Vagina (tissue), 2 donors: ENCODE measurements around the gene TBXAS1.

Experiments used
- POLR2A ChIP-seq, 2 donors: fragments of 450-650 bp; IDR thresholded peaks; one replicate each; pipeline ENCODE4 v1.6.1; 2017; ENCODE audit warnings: antibody characterized with exemption in 2 of 2, mild to moderate bottlenecking in 2 of 2, moderate library complexity in 2 of 2
- POLR2AphosphoS5 ChIP-seq, 2 donors: sonication (generic); formaldehyde crosslinking; IDR thresholded peaks; one replicate each; pipeline ENCODE4 v1.9.0; 2017; ENCODE audit warnings: antibody characterized with exemption in 2 of 2, mild to moderate bottlenecking in 2 of 2, low read depth in 1 of 2; ENCODE audit not compliant: insufficient read depth in 1 of 2
- TF ChIP-seq, protein P1 (sequence below), 3 experiments: fragments of 450-650 bp in 2 of 3; fragments of 200-600 bp in 1 of 3; sonication (generic) in 1 of 3; IDR thresholded peaks; one replicate each; pipeline ENCODE4 v1.5.1; 2017 to 2019; ENCODE audit warnings: antibody characterized with exemption in 3 of 3, mild to moderate bottlenecking in 2 of 3, moderate library complexity in 2 of 3

GRCh38 chr7:139953229-139953628, 124.2 kb downstream of the TBXAS1 start:
- TF ChIP-seq, protein P1, sequence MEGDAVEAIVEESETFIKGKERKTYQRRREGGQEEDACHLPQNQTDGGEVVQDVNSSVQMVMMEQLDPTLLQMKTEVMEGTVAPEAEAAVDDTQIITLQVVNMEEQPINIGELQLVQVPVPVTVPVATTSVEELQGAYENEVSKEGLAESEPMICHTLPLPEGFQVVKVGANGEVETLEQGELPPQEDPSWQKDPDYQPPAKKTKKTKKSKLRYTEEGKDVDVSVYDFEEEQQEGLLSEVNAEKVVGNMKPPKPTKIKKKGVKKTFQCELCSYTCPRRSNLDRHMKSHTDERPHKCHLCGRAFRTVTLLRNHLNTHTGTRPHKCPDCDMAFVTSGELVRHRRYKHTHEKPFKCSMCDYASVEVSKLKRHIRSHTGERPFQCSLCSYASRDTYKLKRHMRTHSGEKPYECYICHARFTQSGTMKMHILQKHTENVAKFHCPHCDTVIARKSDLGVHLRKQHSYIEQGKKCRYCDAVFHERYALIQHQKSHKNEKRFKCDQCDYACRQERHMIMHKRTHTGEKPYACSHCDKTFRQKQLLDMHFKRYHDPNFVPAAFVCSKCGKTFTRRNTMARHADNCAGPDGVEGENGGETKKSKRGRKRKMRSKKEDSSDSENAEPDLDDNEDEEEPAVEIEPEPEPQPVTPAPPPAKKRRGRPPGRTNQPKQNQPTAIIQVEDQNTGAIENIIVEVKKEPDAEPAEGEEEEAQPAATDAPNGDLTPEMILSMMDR (IDR thresholded peaks at IDR 0.05): no peak
- TF ChIP-seq POLR2A (IDR thresholded peaks at IDR 0.05) (no peak), POLR2AphosphoS5 (IDR thresholded peaks at IDR 0.05; ENCODE audit: insufficient read depth in 1 of 2, low read depth in 1 of 2) (no peak)
